Large intestine (tissue), 3 donors: ENCODE data around the gene ARMH2. TPM values are rescaled to one million over a fixed set of nuclear protein-coding genes. Genes with fewer than 3 reads are reported as not detected.
"Not testable (repeated sequence)": the region's sequence is repeated elsewhere in the genome, so short reads cannot be mapped to it uniquely, and the experiment has no call there.

Source experiments
- DNase-seq, 2 donors: peaks; one replicate each; pipeline versions ENCODE4 v3.0.0 to v3.0.0-alpha.2; 2013
- H3K27ac ChIP-seq: one replicate; pipeline ENCODE4 v1.5.1; 2013; ENCODE audit warnings: low read length
- H3K27me3 ChIP-seq: 2 replicates; pipeline ENCODE4 v1.6.1; 2013; ENCODE audit warnings: low read length; ENCODE audit not compliant: control insufficient read depth, insufficient read depth
- H3K36me3 ChIP-seq: 2 replicates; pipeline ENCODE4 v1.6.1; 2013; ENCODE audit warnings: low read length; ENCODE audit not compliant: control insufficient read depth, insufficient read depth
- H3K4me1 ChIP-seq: one replicate; pipeline ENCODE4 v1.6.1; 2013; ENCODE audit warnings: low read length; ENCODE audit not compliant: control insufficient read depth, insufficient read depth
- H3K4me3 ChIP-seq: one replicate; pipeline ENCODE4 v1.5.1; 2013; ENCODE audit warnings: low read length
- H3K9me3 ChIP-seq: one replicate; pipeline ENCODE4 v1.6.1; 2013; ENCODE audit warnings: mild to moderate bottlenecking, low read depth, low read length, moderate library complexity; ENCODE audit not compliant: control insufficient read depth
- WGBS: methylation state at CpG from one replicate; pipeline ENCODE4 v1.1.5; 2013; ENCODE audit warnings: low lambda C conversion rate; ENCODE audit not compliant: insufficient coverage; 5-methylcytosine and 5-hydroxymethylcytosine counted together
- polyA plus RNA-seq: library from polyadenylated mRNA; unstranded; fragments of 120-200 nt; gene quantifications from one replicate; pipeline ENCODE4 v1.2.1, GENCODE V29; 2013

ARMH2 gene
- polyA plus RNA-seq, 1 donor, result not detected

- H3K27ac ChIP-seq, H3K36me3 ChIP-seq, H3K4me3 ChIP-seq, H3K9me3 ChIP-seq, H3K4me1 ChIP-seq, DNase-seq, H3K27me3 ChIP-seq: not testable (repeated sequence)
- no CpG with 5 or more reads among the region's 20 CpGs for WGBS
These were observed 33.6 kb downstream of the ARMH2 start for GRCh38 chr6:24764833-24765828.

- peak; percentile 75 to 90 for DNase-seq
- H3K27me3 ChIP-seq, result no peaks in the 10 kb centered on the region
- no peak overlapping the region for H3K4me3 ChIP-seq
- H3K4me1 ChIP-seq, result peaks cover 4% of the 10 kb centered on the region
- peak overlapping the region; percentile 26 for H3K27ac ChIP-seq
- no peaks in the 10 kb centered on the region for H3K36me3 ChIP-seq
- WGBS, result 27% methylated on average over 2 of the region's 3 CpGs
- peaks cover 4% of the 10 kb centered on the region for H3K9me3 ChIP-seq
These were observed 35.1 kb downstream of the ARMH2 start for GRCh38 chr6:24763578-24763977.

GRCh38 chr6:24761851-24762250 is 36.9 kb downstream of the ARMH2 start:
- peaks cover 4% of the 10 kb centered on the region for H3K9me3 ChIP-seq
- peaks cover 4% of the 10 kb centered on the region for H3K4me1 ChIP-seq
- DNase-seq, result no peak
- no peaks in the 10 kb centered on the region for H3K36me3 ChIP-seq
- H3K27me3 ChIP-seq, result no peaks in the 10 kb centered on the region
- H3K27ac ChIP-seq, result no peak overlapping the region
- no peak overlapping the region for H3K4me3 ChIP-seq

GRCh38 chr6:24761193-24761835 is 37.4 kb downstream of the ARMH2 start:
- DNase-seq, result no peak
- H3K4me3 ChIP-seq, result no peak overlapping the region
- peaks cover 4% of the 10 kb centered on the region for H3K4me1 ChIP-seq
- no peaks in the 10 kb centered on the region for H3K36me3 ChIP-seq
- H3K27ac ChIP-seq, result no peak overlapping the region
- peaks cover 4% of the 10 kb centered on the region for H3K9me3 ChIP-seq
- H3K27me3 ChIP-seq, result no peaks in the 10 kb centered on the region
- WGBS, result no CpG with 5 or more reads among the region's 17 CpGs

GRCh38 chr6:24760210-24760609 is 38.5 kb downstream of the ARMH2 start:
- H3K36me3 ChIP-seq, result no peaks in the 10 kb centered on the region
- no peaks in the 10 kb centered on the region for H3K27me3 ChIP-seq
- no CpG with 5 or more reads among the region's 5 CpGs for WGBS

GRCh38 chr6:24759718-24760117 is 39.0 kb downstream of the ARMH2 start:
- H3K4me3 ChIP-seq, result no peak overlapping the region
- H3K27me3 ChIP-seq, result no peaks in the 10 kb centered on the region
- peaks cover 4% of the 10 kb centered on the region for H3K4me1 ChIP-seq
- no peaks in the 10 kb centered on the region for H3K9me3 ChIP-seq
- no peak for DNase-seq
- H3K36me3 ChIP-seq, result no peaks in the 10 kb centered on the region
- no peak overlapping the region for H3K27ac ChIP-seq
- WGBS, result 100% methylated on average over 1 of the region's 3 CpGs

More at GRCh38 chr6:24760210-24760609, 38.5 kb downstream of the ARMH2 start:
- peaks cover 4% of the 10 kb centered on the region for H3K4me1 ChIP-seq
- no peaks in the 10 kb centered on the region for H3K9me3 ChIP-seq
- no peak overlapping the region for H3K4me3 ChIP-seq
- no peak for DNase-seq
- H3K27ac ChIP-seq, result no peak overlapping the region

- WGBS, result no CpG with 5 or more reads among the region's 6 CpGs
These were observed 41.1 kb downstream of the ARMH2 start for GRCh38 chr6:24757611-24758010.

GRCh38 chr6:24755279-24755678 is 43.4 kb downstream of the ARMH2 start:
- H3K27ac ChIP-seq, result no peak overlapping the region
- no peaks in the 10 kb centered on the region for H3K9me3 ChIP-seq
- no peaks in the 10 kb centered on the region for H3K27me3 ChIP-seq
- H3K4me3 ChIP-seq, result no peak overlapping the region
- peaks cover 6% of the 10 kb centered on the region for H3K4me1 ChIP-seq
- H3K36me3 ChIP-seq, result no peaks in the 10 kb centered on the region
- DNase-seq, result no peak

More at GRCh38 chr6:24757611-24758010, 41.1 kb downstream of the ARMH2 start:
- peaks cover 6% of the 10 kb centered on the region for H3K4me1 ChIP-seq
- DNase-seq, result no peak
- H3K4me3 ChIP-seq, result no peak overlapping the region
- no peak overlapping the region for H3K27ac ChIP-seq
- H3K36me3 ChIP-seq, result no peaks in the 10 kb centered on the region
- H3K9me3 ChIP-seq, result no peaks in the 10 kb centered on the region
- no peaks in the 10 kb centered on the region for H3K27me3 ChIP-seq

- H3K4me3 ChIP-seq, DNase-seq, H3K27me3 ChIP-seq, H3K36me3 ChIP-seq, H3K4me1 ChIP-seq, H3K27ac ChIP-seq, H3K9me3 ChIP-seq: not testable (repeated sequence)
- no CpG with 5 or more reads among the region's 4 CpGs for WGBS
These were observed 44.3 kb downstream of the ARMH2 start for GRCh38 chr6:24754378-24754777.

- peak overlapping the region; percentile 48 for H3K27ac ChIP-seq
- H3K27me3 ChIP-seq, result no peaks in the 10 kb centered on the region
- WGBS, result no CpG with 5 or more reads among the region's 2 CpGs
- H3K4me1 ChIP-seq, result peaks cover 6% of the 10 kb centered on the region
- H3K4me3 ChIP-seq, result no peak overlapping the region
- no peaks in the 10 kb centered on the region for H3K9me3 ChIP-seq
- no peaks in the 10 kb centered on the region for H3K36me3 ChIP-seq
- peak in 1 of 2 donors; percentile 36 for DNase-seq
These were observed 45.2 kb downstream of the ARMH2 start for GRCh38 chr6:24753545-24753944.
